ENCODE data around the gene RND3.

GRCh38 chr2:150441784-150442183 is 45.7 kb downstream of the RND3 start:
- TF ChIP-seq POLR2AphosphoS5 (IDR thresholded peaks at IDR 0.05) (no peak), POLR2A (IDR thresholded peaks at IDR 0.05) (no peak), CTCF (IDR thresholded peaks at IDR 0.05) (no peak)

Data from upper lobe of left lung (tissue), 4 donors.